Measurements from ENCODE around the gene CTU1.

The CTU1 gene

DNA sequence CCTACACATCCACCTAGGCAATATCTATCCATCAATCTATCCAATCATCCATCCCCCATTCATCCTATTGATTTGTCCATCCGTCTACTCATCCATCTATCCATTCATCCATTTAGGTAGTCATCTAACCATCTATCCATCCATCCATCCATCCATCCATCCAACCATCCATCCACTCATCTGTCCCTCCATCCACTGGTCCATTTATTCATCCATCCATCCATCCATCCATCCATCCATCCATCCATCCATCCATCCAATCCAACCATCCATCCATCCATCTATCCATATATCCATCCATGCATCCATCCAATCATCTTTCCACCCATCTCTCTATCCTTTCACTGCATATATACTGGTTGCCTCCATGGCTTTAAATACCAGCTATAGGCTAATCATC lies 47.2 kb downstream of the CTU1 start:
- H3K4me3 Mint-ChIP-seq = no peak overlapping the region
- H3K27ac Mint-ChIP-seq = no peak overlapping the region
- no peaks in the 10 kb centered on the region for H3K9me3 Mint-ChIP-seq
- H3K4me1 Mint-ChIP-seq = no peaks in the 10 kb centered on the region
- peaks cover under 1% of the 10 kb centered on the region for H3K36me3 Mint-ChIP-seq
- H3K27me3 Mint-ChIP-seq = peaks cover 24% of the 10 kb centered on the region

DNA sequence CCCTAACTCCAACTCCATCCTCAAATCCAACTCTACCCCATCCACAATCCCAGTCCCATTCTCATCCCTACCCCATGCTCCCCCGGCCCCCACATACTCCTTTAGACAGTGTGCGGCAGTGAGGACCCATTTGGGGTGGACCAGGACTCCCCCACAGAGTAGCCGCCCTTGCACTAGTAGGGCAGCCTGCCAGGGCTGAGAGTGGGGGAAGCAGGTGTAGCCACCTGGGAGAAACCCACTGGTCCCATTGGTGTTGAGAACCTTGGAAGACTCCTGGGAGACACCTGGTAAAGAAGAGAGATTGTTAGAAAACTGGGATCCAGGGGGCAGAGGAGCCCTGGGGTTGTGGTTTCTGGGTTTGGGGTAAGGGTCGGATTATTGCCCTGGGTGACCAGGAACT lies 47.9 kb downstream of the CTU1 start:
- Mint-ChIP-seq H3K9me3 (no peaks in the 10 kb centered on the region), H3K27ac (no peak overlapping the region), H3K4me3 (no peak overlapping the region), H3K4me1 (no peaks in the 10 kb centered on the region), H3K27me3 (peaks cover 26% of the 10 kb centered on the region), H3K36me3 (no peaks in the 10 kb centered on the region)

DNA sequence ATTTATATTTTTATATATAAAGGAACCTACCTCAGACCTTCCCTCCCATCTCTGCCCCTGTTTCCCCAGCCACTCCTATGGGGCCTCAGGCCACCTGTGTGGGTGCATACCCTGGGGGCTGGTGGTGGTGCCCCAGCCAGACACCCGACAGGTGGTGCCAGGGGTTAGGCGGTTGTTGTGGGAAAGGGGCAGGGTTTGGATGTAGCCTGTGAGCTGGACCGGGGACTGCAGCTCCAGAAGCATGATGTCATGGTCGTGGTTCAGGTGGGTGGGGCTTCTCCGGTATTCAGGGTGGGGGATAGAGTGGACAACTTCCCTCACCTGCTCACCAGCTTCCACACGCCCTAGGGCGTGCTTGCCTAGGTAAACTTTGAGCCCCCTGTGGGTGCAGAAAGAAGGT lies 48.5 kb downstream of the CTU1 start:
- H3K9me3 Mint-ChIP-seq = no peaks in the 10 kb centered on the region
- no peaks in the 10 kb centered on the region for H3K36me3 Mint-ChIP-seq
- H3K27me3 Mint-ChIP-seq = peaks cover 26% of the 10 kb centered on the region
- H3K4me3 Mint-ChIP-seq = no peak overlapping the region
- no peaks in the 10 kb centered on the region for H3K4me1 Mint-ChIP-seq
- H3K27ac Mint-ChIP-seq = no peak overlapping the region

DNA sequence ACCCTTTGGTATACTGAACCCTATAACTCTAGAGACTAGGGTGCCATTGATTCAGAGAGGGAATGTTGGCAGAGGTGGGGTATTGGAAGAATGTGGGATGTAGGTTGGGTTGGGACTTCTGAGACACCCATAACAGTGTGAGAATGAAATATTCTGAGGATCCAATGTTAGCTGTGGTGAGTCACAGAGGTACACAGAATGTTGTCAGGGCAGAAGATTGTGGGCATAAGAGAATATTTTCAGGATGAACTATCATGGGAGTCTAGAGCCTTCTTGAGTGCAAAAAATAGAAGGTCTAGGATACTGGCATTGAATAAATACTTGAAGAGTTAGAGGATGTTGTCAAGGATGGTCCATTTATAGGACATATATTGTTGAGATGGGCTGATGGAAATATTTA lies 52.3 kb downstream of the CTU1 start:
- Mint-ChIP-seq H3K27ac (no peak overlapping the region), H3K36me3 (no peaks in the 10 kb centered on the region), H3K4me3 (no peak overlapping the region), H3K4me1 (no peaks in the 10 kb centered on the region), H3K9me3 (no peaks in the 10 kb centered on the region), H3K27me3 (peaks cover 24% of the 10 kb centered on the region)
